HepG2 (cell line): ENCODE data around the gene ADGRL1. TPM values are rescaled to one million over a fixed set of nuclear protein-coding genes. Genes with fewer than 3 reads are reported as not detected.
A peak's percentile ranks its signal among the peaks of the same experiment; 100 is the strongest.

Experiments used
- HIC2 ChIP-seq: sonication (generic); formaldehyde crosslinking; IDR thresholded peaks from 2 replicates; pipeline ENCODE4 v1.9.0; 2022; ENCODE audit warnings: low read depth, missing genetic modification reagents
- KAT2B ChIP-seq: fragments of 150-350 bp; IDR thresholded peaks from 2 replicates; pipeline ENCODE4 v1.6.1; 2014; ENCODE audit warnings: low read depth, low read length, borderline replicate concordance
- MXI1 ChIP-seq: IDR thresholded peaks from 3 replicates; pipeline ENCODE4 v1.6.1; 2012; ENCODE audit warnings: low read depth, low read length, inconsistent platforms, borderline replicate concordance
- NR2F2 ChIP-seq: IDR thresholded peaks from 2 replicates; pipeline ENCODE4 v1.6.1; 2012; ENCODE audit warnings: low read depth, inconsistent platforms, borderline replicate concordance
- PHF20 ChIP-seq: sonication (generic); formaldehyde crosslinking; IDR thresholded peaks from 2 replicates; pipeline ENCODE4 v1.5.0; 2020; ENCODE audit warnings: mild to moderate bottlenecking, missing genetic modification reagents
- POLR2A ChIP-seq, 2 experiments: IDR thresholded peaks; 2 replicates each; pipeline ENCODE4 v1.6.1; 2011; ENCODE audit warnings: low read depth in 2 of 2, low read length in 2 of 2, mild to moderate bottlenecking in 1 of 2, moderate library complexity in 1 of 2; ENCODE audit not compliant: insufficient read depth in 1 of 2
- RBM39 ChIP-seq: fragments of 200-400 bp; formaldehyde crosslinking; IDR thresholded peaks from one replicate; pipeline ENCODE4 v1.6.1; 2018; ENCODE audit warnings: antibody characterized with exemption, mild to moderate bottlenecking, low read depth, low read length; ENCODE audit not compliant: poor library complexity, severe bottlenecking
- SAP130 ChIP-seq: IDR thresholded peaks from 2 replicates; pipeline ENCODE4 v1.6.1; 2016; ENCODE audit warnings: low read depth
- SPEN ChIP-seq: sonication (generic); formaldehyde crosslinking; IDR thresholded peaks from 2 replicates; pipeline ENCODE4 v1.5.1; 2020; ENCODE audit warnings: low read depth, mild to moderate bottlenecking, missing genetic modification reagents
- SSRP1 ChIP-seq: IDR thresholded peaks from 2 replicates; pipeline ENCODE4 v1.6.1; 2016; ENCODE audit warnings: control low read depth
- TRIM24 ChIP-seq: sonication (generic); formaldehyde crosslinking; IDR thresholded peaks from 2 replicates; pipeline ENCODE4 v1.8.0; 2022; ENCODE audit warnings: mild to moderate bottlenecking, missing genetic modification reagents
- ZBTB10 ChIP-seq: sonication (generic); formaldehyde crosslinking; IDR thresholded peaks from 2 replicates; pipeline ENCODE4 v1.4.0; 2020; ENCODE audit warnings: missing genetic modification reagents, borderline replicate concordance
- ZMAT3 ChIP-seq: sonication (generic); formaldehyde crosslinking; conservative IDR thresholded peaks from 2 replicates; pipeline ENCODE4 v1.7.0; 2021; ENCODE audit warnings: missing genetic modification reagents
- ZNF280B ChIP-seq: sonication (generic); formaldehyde crosslinking; IDR thresholded peaks from 2 replicates; pipeline ENCODE4 v1.5.0; 2020; ENCODE audit warnings: missing genetic modification reagents, mild to moderate bottlenecking, borderline replicate concordance
- ZNF280D ChIP-seq: sonication (generic); formaldehyde crosslinking; IDR thresholded peaks from 2 replicates; pipeline ENCODE4 v1.5.1; 2020; ENCODE audit warnings: mild to moderate bottlenecking, missing genetic modification reagents
- polyA plus RNA-seq, 8 experiments: library from polyadenylated mRNA; depleted of rRNA in 3 of 8; stranded (reverse) in 7 of 8; unstranded in 1 of 8; fragments of >200 nt; fragmentation: Illumina TruSeq in 4 of 8; extraction: Trizol in 4 of 8; gene quantifications; 2 replicates each; pipeline versions ENCODE4 v1.2.1 to v1.2.3, GENCODE V29; 2011 to 2016; ENCODE audit warnings: low read depth in 4 of 8, missing spikeins in 1 of 8, mixed read lengths in 1 of 8; ENCODE audit not compliant: insufficient read depth in 1 of 8
- total RNA-seq, 5 experiments: library from RNA; depleted of rRNA; stranded (reverse); fragments of >200 nt; fragmentation: Illumina TruSeq; extraction: Trizol; gene quantifications; 2 replicates each; pipeline ENCODE4 v1.2.3, GENCODE V29; 2016; ENCODE audit warnings: low read depth in 1 of 5
- TF ChIP-seq, protein P1 (sequence below): sonication (generic); formaldehyde crosslinking; IDR thresholded peaks from 2 replicates; pipeline ENCODE4 v1.4.0; 2020; ENCODE audit warnings: missing genetic modification reagents
- TF ChIP-seq, protein P2 (sequence below): sonication (generic); formaldehyde crosslinking; IDR thresholded peaks from 2 replicates; pipeline ENCODE4 v1.5.1; 2020; ENCODE audit warnings: missing genetic modification reagents, mild to moderate bottlenecking, borderline replicate concordance

Gene ADGRL1
- total and polyA plus RNA-seq, 2 of the 13 experiments (the other 11 are each of a cell fraction or from before 2014, with no cell fraction given) = 0.49 to 1.7 TPM

- peak; percentile 49 for TF ChIP-seq RBM39
- TF ChIP-seq ZBTB10 (CRISPR knock-in tag) = 0 out of 2 replicates have a peak, but pooled peaks have one; percentile 20
- TF ChIP-seq KAT2B = no peak
- TF ChIP-seq MXI1 = peak; percentile 51; the same call in 1 of the 3 replicates
- 0 out of 2 replicates have a peak, but pooled peaks have one; percentile 63 for TF ChIP-seq ZNF280B
- TF ChIP-seq HIC2 (CRISPR knock-in tag) = peak; percentile 78; the same call in 1 of the 2 replicates
- peak; percentile 60; the same call in 1 of the 2 replicates for TF ChIP-seq PHF20 (CRISPR knock-in tag)
- TF ChIP-seq TRIM24 (CRISPR knock-in tag) = no peak
- peak; percentile 58; the same call in 1 of the 2 replicates for TF ChIP-seq ZMAT3 (CRISPR knock-in tag)
- TF ChIP-seq, protein P1, sequence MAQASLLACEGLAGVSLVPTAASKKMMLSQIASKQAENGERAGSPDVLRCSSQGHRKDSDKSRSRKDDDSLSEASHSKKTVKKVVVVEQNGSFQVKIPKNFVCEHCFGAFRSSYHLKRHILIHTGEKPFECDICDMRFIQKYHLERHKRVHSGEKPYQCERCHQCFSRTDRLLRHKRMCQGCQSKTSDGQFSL = peak; percentile 65; the same call in 1 of the 2 replicates
- peak; percentile 69 for TF ChIP-seq SAP130
- TF ChIP-seq SPEN (CRISPR knock-in tag) = peak; percentile 62; the same call in 1 of the 2 replicates
- TF ChIP-seq NR2F2 = peak; percentile 43; the same call in 1 of the 2 replicates
- TF ChIP-seq POLR2A (IDR thresholded peaks at IDR 0.05; ENCODE audit: insufficient read depth in 1 of 2, low read depth in 2 of 2, low read length in 2 of 2) = peak; percentile 57 to 74
- TF ChIP-seq, protein P2, sequence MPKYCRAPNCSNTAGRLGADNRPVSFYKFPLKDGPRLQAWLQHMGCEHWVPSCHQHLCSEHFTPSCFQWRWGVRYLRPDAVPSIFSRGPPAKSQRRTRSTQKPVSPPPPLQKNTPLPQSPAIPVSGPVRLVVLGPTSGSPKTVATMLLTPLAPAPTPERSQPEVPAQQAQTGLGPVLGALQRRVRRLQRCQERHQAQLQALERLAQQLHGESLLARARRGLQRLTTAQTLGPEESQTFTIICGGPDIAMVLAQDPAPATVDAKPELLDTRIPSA (CRISPR knock-in tag) = 0 out of 2 replicates have a peak, but pooled peaks have one; percentile 2
- TF ChIP-seq SSRP1 (CRISPR knock-in tag) = 0 out of 2 replicates have a peak, but pooled peaks have one; percentile 57
- TF ChIP-seq ZNF280D (CRISPR knock-in tag) = peak; percentile 31; the same call in 1 of the 2 replicates
These were observed 87.6 kb downstream of the ADGRL1 start (continued) for GRCh38 chr19:14118165-14119051.
